HCT116 (cell line): ENCODE measurements around the gene MAP7. TPM values are rescaled to one million over a fixed set of nuclear protein-coding genes. Genes with fewer than 3 reads are reported as not detected.

Source experiments
- ATAC-seq: fragments of 200-7000 bp; cut with Tn5 transposase; 2 replicates; pipeline ENCODE4 v1.9.1; 2020; ENCODE audit warnings: mild to moderate bottlenecking, moderate library complexity
- BruUV-seq: library from RNA; stranded (reverse); fragments of 400-500 nt; replicated peaks from 2 replicates; lab custom pipeline; 2021; lab: Mats Ljungman, UMichigan
- CTCF ChIA-PET: fragments of 300-600 bp; sonication (Branson Sonifier 250); formaldehyde crosslinking; loops from one replicate; lab custom pipeline; 2021; ENCODE audit warnings: antibody characterized with exemption; lab: Charles Lee
- POLR2A ChIA-PET: fragments of 300-600, 350-600 bp; sonication (Branson Sonifier 250); formaldehyde crosslinking; loops from one replicate; lab custom pipeline; 2021; ENCODE audit warnings: antibody characterized with exemption; lab: Charles Lee
- RAD21 ChIA-PET, 2 experiments: fragments of 300-600 bp; sonication (Branson Sonifier 250); formaldehyde crosslinking; loops; one replicate each; lab custom pipeline; 2023; ENCODE audit warnings: low total read pairs in 2 of 2; ENCODE audit not compliant: uncharacterized antibody in 2 of 2, unreplicated experiment in 2 of 2, low non-redundant PET in 1 of 2; lab: Charles Lee
- DNase-seq: peaks from one replicate; pipeline ENCODE4 v3.0.0-alpha.2; 2010; ENCODE audit warnings: low read depth, low spot score
- H2AFZ ChIP-seq: fragments of 200-600 bp; shearing (Covaris generic), sonication (generic); 2 replicates; pipeline ENCODE4 v1.6.1; 2017; ENCODE audit warnings: low read depth, mixed run types, mixed read lengths, antibody characterized with exemption, low read length; ENCODE audit not compliant: poor library complexity, severe bottlenecking
- H3K27ac ChIP-seq: 2 replicates; pipeline ENCODE4 v1.5.1; 2012; ENCODE audit warnings: low read depth, low read length
- H3K27me3 ChIP-seq: fragments of 200-600 bp; sonication (generic); 2 replicates; pipeline ENCODE4 v1.6.1; 2016; ENCODE audit warnings: mixed run types, low read length, mixed read lengths; ENCODE audit not compliant: insufficient read depth
- H3K36me3 ChIP-seq, 2 experiments: fragments of 200-500 bp in 1 of 2; fragments of 200-600 bp in 1 of 2; sonication (Bioruptor generic) in 1 of 2; sonication (generic) in 1 of 2; 2 replicates each; pipeline versions ENCODE4 v1.5.1 to v1.6.1; 2014 to 2016; ENCODE audit warnings: low read length in 2 of 2, inconsistent platforms in 1 of 2, mixed read lengths in 1 of 2, mixed run types in 1 of 2; ENCODE audit not compliant: insufficient read depth in 2 of 2, control insufficient read depth in 1 of 2
- H3K4me1 ChIP-seq, 2 experiments: fragments of 200-600 bp in 1 of 2; sonication (generic) in 1 of 2; 2 replicates each; pipeline versions ENCODE4 v1.5.1 to v1.6.1; 2012 to 2017; ENCODE audit warnings: low read length in 2 of 2, inconsistent platforms in 1 of 2, mild to moderate bottlenecking in 1 of 2, mixed read lengths in 1 of 2, mixed run types in 1 of 2, moderate library complexity in 1 of 2; ENCODE audit not compliant: insufficient read depth in 2 of 2, control insufficient read depth in 1 of 2
- H3K4me2 ChIP-seq: fragments of 200-600 bp; sonication (generic); 2 replicates; pipeline ENCODE4 v1.6.1; 2017; ENCODE audit warnings: mixed run types, low read length, mixed read lengths
- H3K4me3 ChIP-seq, 2 experiments: fragments of 200-600 bp in 1 of 2; sonication (generic) in 1 of 2; replicated peaks in 1 of 2; 2 replicates each; pipeline ENCODE4 v1.5.1; 2011 to 2016; ENCODE audit warnings: low read length in 2 of 2, control low read depth in 1 of 2, low read depth in 1 of 2, mild to moderate bottlenecking in 1 of 2, mixed read lengths in 1 of 2, mixed run types in 1 of 2
- H3K79me2 ChIP-seq: fragments of 200-600 bp; sonication (generic); 2 replicates; pipeline ENCODE4 v1.6.1; 2017; ENCODE audit warnings: mild to moderate bottlenecking, mixed run types, low read length, moderate library complexity, mixed read lengths; ENCODE audit not compliant: insufficient read depth
- H3K9ac ChIP-seq: fragments of 200-600 bp; sonication (generic); 2 replicates; pipeline ENCODE4 v1.6.1; 2016; ENCODE audit warnings: low read length, mixed read lengths
- H3K9me2 ChIP-seq: fragments of 200-600 bp; sonication (generic), shearing (Covaris generic); 2 replicates; pipeline ENCODE4 v1.6.1; 2017; ENCODE audit warnings: mixed run types, mild to moderate bottlenecking, moderate library complexity; ENCODE audit not compliant: insufficient read depth
- H3K9me3 ChIP-seq, 2 experiments: fragments of 200-500 bp in 1 of 2; fragments of 200-600 bp in 1 of 2; sonication (Bioruptor generic) in 1 of 2; sonication (generic) in 1 of 2; 2 replicates each; pipeline ENCODE4 v1.6.1; 2014 to 2017; ENCODE audit warnings: low read length in 2 of 2, mixed read lengths in 2 of 2, inconsistent platforms in 1 of 2, low read depth in 1 of 2, mild to moderate bottlenecking in 1 of 2, mixed run types in 1 of 2, moderate library complexity in 1 of 2; ENCODE audit not compliant: control insufficient read depth in 1 of 2, insufficient read depth in 1 of 2
- H4K20me1 ChIP-seq: fragments of 200-600 bp; sonication (generic), shearing (Covaris generic); 2 replicates; pipeline ENCODE4 v1.6.1; 2017; ENCODE audit warnings: mixed run types, mild to moderate bottlenecking, moderate library complexity; ENCODE audit not compliant: insufficient read depth
- CBX3 ChIP-seq: IDR thresholded peaks from 2 replicates; pipeline ENCODE4 v1.6.1; 2012; ENCODE audit warnings: low read depth
- CEBPB ChIP-seq: IDR thresholded peaks from 2 replicates; pipeline ENCODE4 v1.6.1; 2012; ENCODE audit warnings: low read depth
- EGR1 ChIP-seq: IDR thresholded peaks from 2 replicates; pipeline ENCODE4 v1.6.1; 2012; ENCODE audit warnings: low read depth
- EZH2 ChIP-seq: fragments of 200-600 bp; sonication (generic); IDR thresholded peaks from 2 replicates; pipeline ENCODE4 v1.6.1; 2017; ENCODE audit warnings: antibody characterized with exemption, mixed run types
- EZH2phosphoT487 ChIP-seq: fragments of 200-600 bp; IDR thresholded peaks from 2 replicates; pipeline ENCODE4 v1.6.1; 2018; ENCODE audit warnings: antibody characterized with exemption, borderline replicate concordance
- FOSL1 ChIP-seq: IDR thresholded peaks from 2 replicates; pipeline ENCODE4 v1.6.1; 2012; ENCODE audit warnings: low read depth
- POLR2A ChIP-seq: IDR thresholded peaks from 2 replicates; pipeline ENCODE4 v1.7.0; 2011; ENCODE audit warnings: borderline replicate concordance; ENCODE audit not compliant: insufficient read depth, insufficient read length; ENCODE audit errors: extremely low read depth
- POLR2AphosphoS5 ChIP-seq: IDR thresholded peaks from 2 replicates; pipeline ENCODE4 v1.6.1; 2011; ENCODE audit warnings: mild to moderate bottlenecking, low read depth, low read length, moderate library complexity
- RAD21 ChIP-seq: IDR thresholded peaks from 2 replicates; pipeline ENCODE4 v1.6.1; 2012; ENCODE audit warnings: low read depth, mild to moderate bottlenecking
- SIN3A ChIP-seq: IDR thresholded peaks from 2 replicates; pipeline ENCODE4 v1.6.1; 2012; ENCODE audit warnings: low read depth
- SP1 ChIP-seq: IDR thresholded peaks from 2 replicates; pipeline ENCODE4 v1.6.1; 2012; ENCODE audit warnings: low read depth
- SRF ChIP-seq: IDR thresholded peaks from 2 replicates; pipeline ENCODE4 v1.6.1; 2012; ENCODE audit warnings: low read depth
- TCF7L2 ChIP-seq: IDR thresholded peaks from 2 replicates; pipeline ENCODE4 v1.7.0; 2011; ENCODE audit warnings: borderline replicate concordance, inconsistent platforms; ENCODE audit not compliant: insufficient read depth, insufficient read length; ENCODE audit errors: extremely low read depth
- YY1 ChIP-seq: IDR thresholded peaks from 2 replicates; pipeline ENCODE4 v1.6.1; 2011; ENCODE audit warnings: low read length, low read depth, moderate library complexity, mild to moderate bottlenecking; ENCODE audit not compliant: insufficient replicate concordance; ENCODE audit errors: extremely low read depth
- ZFX ChIP-seq: fragments of 450-650 bp; IDR thresholded peaks from 2 replicates; pipeline ENCODE4 v1.6.1; 2017
- ZNF274 ChIP-seq: fragments of 200-500 bp; sonication (Bioruptor generic); IDR thresholded peaks from 2 replicates; pipeline ENCODE4 v1.6.1; 2014; ENCODE audit warnings: mild to moderate bottlenecking, low read depth, low read length, inconsistent platforms
- intact Hi-C: fragments of 100-400 bp; cut with micrococcal nuclease; formaldehyde crosslinking; loops from 2 replicates; pipeline ENCODE4 v1.10.0; 2022
- total RNA-seq: library from RNA; stranded (reverse); gene quantifications from one replicate; pipeline ENCODE4 v1.2.1, GENCODE V29; 2021; ENCODE audit not compliant: unreplicated experiment
- TF ChIP-seq, protein P1 (sequence below): IDR thresholded peaks from 2 replicates; pipeline ENCODE4 v1.6.1; 2011; ENCODE audit warnings: mild to moderate bottlenecking, low read length, moderate library complexity; ENCODE audit not compliant: insufficient replicate concordance; ENCODE audit errors: extremely low read depth
- TF ChIP-seq, protein P2 (sequence below): IDR thresholded peaks from 2 replicates; pipeline ENCODE4 v1.6.1; 2012; ENCODE audit warnings: low read depth
- TF ChIP-seq, protein P3 (sequence below), 3 experiments: fragments of 200-600 bp in 1 of 3; sonication (generic) in 1 of 3; IDR thresholded peaks in 2 of 3; conservative IDR thresholded peaks in 1 of 3; 2 replicates each; pipeline ENCODE4 v1.5.1; 2012 to 2017; ENCODE audit warnings: low read depth in 2 of 3, low read length in 2 of 3, antibody characterized with exemption in 1 of 3, borderline replicate concordance in 1 of 3, control low read depth in 1 of 3, mild to moderate bottlenecking in 1 of 3, mixed read lengths in 1 of 3, mixed run types in 1 of 3, moderate library complexity in 1 of 3; ENCODE audit not compliant: insufficient read depth in 1 of 3

MAP7 gene
- total RNA-seq, 1 experiment from 2014 or later = 35.5 TPM

DNA sequence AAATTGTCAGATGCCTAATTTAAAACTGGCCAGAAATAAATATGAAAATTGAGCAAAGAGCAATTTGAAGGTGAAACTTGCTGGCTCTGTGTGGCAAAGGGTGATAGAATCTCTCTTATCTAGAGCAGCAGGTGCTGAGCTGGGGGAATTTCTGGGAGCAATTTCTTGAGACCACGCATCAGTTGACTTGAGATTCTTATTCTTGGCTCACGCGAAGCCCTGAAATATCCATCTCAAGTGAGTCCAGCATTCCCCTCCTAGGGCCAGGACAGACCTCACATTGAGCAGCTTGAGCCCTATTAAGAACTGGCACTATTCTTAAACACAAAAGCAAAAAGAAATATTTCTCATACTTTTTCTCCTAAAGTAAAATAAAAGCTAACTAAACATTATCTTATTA is 66.3 kb downstream of the MAP7 start:
- intact Hi-C loops = no loop called here
- H3K4me3 ChIP-seq = no peak overlapping the region
- RAD21 ChIA-PET = no interaction called here
- no peak overlapping the region for H3K27ac ChIP-seq
- no peaks in the 10 kb centered on the region for H3K27me3 ChIP-seq
- no peak overlapping the region for H3K4me2 ChIP-seq
- no peaks in the 10 kb centered on the region for H3K36me3 ChIP-seq
- TF ChIP-seq RAD21 = no peak
- TF ChIP-seq YY1 = no peak
- TF ChIP-seq FOSL1 = no peak
- TF ChIP-seq EZH2 = no peak
- TF ChIP-seq ZNF274 = no peak
- TF ChIP-seq SIN3A = no peak
- TF ChIP-seq EZH2phosphoT487 = no peak
- no peak for TF ChIP-seq SP1
- TF ChIP-seq, protein P1, sequence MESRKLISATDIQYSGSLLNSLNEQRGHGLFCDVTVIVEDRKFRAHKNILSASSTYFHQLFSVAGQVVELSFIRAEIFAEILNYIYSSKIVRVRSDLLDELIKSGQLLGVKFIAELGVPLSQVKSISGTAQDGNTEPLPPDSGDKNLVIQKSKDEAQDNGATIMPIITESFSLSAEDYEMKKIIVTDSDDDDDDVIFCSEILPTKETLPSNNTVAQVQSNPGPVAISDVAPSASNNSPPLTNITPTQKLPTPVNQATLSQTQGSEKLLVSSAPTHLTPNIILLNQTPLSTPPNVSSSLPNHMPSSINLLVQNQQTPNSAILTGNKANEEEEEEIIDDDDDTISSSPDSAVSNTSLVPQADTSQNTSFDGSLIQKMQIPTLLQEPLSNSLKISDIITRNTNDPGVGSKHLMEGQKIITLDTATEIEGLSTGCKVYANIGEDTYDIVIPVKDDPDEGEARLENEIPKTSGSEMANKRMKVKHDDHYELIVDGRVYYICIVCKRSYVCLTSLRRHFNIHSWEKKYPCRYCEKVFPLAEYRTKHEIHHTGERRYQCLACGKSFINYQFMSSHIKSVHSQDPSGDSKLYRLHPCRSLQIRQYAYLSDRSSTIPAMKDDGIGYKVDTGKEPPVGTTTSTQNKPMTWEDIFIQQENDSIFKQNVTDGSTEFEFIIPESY = no peak
- no peak for TF ChIP-seq SRF
- TF ChIP-seq ZFX = no peak
- TF ChIP-seq, protein P2, sequence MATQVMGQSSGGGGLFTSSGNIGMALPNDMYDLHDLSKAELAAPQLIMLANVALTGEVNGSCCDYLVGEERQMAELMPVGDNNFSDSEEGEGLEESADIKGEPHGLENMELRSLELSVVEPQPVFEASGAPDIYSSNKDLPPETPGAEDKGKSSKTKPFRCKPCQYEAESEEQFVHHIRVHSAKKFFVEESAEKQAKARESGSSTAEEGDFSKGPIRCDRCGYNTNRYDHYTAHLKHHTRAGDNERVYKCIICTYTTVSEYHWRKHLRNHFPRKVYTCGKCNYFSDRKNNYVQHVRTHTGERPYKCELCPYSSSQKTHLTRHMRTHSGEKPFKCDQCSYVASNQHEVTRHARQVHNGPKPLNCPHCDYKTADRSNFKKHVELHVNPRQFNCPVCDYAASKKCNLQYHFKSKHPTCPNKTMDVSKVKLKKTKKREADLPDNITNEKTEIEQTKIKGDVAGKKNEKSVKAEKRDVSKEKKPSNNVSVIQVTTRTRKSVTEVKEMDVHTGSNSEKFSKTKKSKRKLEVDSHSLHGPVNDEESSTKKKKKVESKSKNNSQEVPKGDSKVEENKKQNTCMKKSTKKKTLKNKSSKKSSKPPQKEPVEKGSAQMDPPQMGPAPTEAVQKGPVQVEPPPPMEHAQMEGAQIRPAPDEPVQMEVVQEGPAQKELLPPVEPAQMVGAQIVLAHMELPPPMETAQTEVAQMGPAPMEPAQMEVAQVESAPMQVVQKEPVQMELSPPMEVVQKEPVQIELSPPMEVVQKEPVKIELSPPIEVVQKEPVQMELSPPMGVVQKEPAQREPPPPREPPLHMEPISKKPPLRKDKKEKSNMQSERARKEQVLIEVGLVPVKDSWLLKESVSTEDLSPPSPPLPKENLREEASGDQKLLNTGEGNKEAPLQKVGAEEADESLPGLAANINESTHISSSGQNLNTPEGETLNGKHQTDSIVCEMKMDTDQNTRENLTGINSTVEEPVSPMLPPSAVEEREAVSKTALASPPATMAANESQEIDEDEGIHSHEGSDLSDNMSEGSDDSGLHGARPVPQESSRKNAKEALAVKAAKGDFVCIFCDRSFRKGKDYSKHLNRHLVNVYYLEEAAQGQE = no peak
- TF ChIP-seq, protein P3, sequence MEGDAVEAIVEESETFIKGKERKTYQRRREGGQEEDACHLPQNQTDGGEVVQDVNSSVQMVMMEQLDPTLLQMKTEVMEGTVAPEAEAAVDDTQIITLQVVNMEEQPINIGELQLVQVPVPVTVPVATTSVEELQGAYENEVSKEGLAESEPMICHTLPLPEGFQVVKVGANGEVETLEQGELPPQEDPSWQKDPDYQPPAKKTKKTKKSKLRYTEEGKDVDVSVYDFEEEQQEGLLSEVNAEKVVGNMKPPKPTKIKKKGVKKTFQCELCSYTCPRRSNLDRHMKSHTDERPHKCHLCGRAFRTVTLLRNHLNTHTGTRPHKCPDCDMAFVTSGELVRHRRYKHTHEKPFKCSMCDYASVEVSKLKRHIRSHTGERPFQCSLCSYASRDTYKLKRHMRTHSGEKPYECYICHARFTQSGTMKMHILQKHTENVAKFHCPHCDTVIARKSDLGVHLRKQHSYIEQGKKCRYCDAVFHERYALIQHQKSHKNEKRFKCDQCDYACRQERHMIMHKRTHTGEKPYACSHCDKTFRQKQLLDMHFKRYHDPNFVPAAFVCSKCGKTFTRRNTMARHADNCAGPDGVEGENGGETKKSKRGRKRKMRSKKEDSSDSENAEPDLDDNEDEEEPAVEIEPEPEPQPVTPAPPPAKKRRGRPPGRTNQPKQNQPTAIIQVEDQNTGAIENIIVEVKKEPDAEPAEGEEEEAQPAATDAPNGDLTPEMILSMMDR (IDR thresholded peaks at IDR 0.05 in 2 of 3, conservative IDR thresholded peaks at IDR 0.05 in 1 of 3; ENCODE audit: borderline replicate concordance in 1 of 3, insufficient read depth in 1 of 3, low read depth in 2 of 3, low read length in 2 of 3) = no peak
- no peak for TF ChIP-seq EGR1
- TF ChIP-seq POLR2AphosphoS5 = no peak
- TF ChIP-seq TCF7L2 = no peak
- TF ChIP-seq POLR2A = no peak
- TF ChIP-seq CBX3 = no peak
- no peak for TF ChIP-seq CEBPB
- TF ChIP-seq, all 23 proteins: peak for 0
- Histone ChIP-seq H4K20me1 (no peaks in the 10 kb centered on the region; the same call in 1 of the 2 replicates), H2AFZ (no peak overlapping the region), H3K4me1 (no peaks in the 10 kb centered on the region), H3K9me2 (no peaks in the 10 kb centered on the region), H3K9ac (no peak overlapping the region), H3K79me2 (peaks cover 2% of the 10 kb centered on the region; the same call in 1 of the 2 replicates), H3K9me3 (no peaks in the 10 kb centered on the region)
- ChIA-PET POLR2A (no interaction called here), CTCF (no interaction called here)
- ATAC-seq = no peak
- no TSS peak for BruUV-seq
- DNase-seq = no peak
